Left lung (tissue), 10 donors: ENCODE data around the gene BAG3. TPM values are rescaled to one million over a fixed set of nuclear protein-coding genes. Genes with fewer than 3 reads are reported as not detected.
"Not testable (repeated sequence)": the region's sequence is repeated elsewhere in the genome, so short reads cannot be mapped to it uniquely, and the experiment has no call there.

Experiments used
- ATAC-seq: fragments of 200-7000 bp; cut with Tn5 transposase; one replicate; pipeline ENCODE4 v1.9.1; 2020; ENCODE audit warnings: moderate library complexity
- DNase-seq, 4 donors: peaks; one replicate each; pipeline ENCODE4 v3.0.0-alpha.2; 2013 to 2020
- H3K27ac ChIP-seq, 2 donors: fragments of 200-600 bp; sonication (generic) in 1 of 2; one replicate each; pipeline versions ENCODE4 v1.5.0 to v1.8.0; 2020 to 2021
- H3K27me3 ChIP-seq, 2 donors: fragments of 200-600 bp; sonication (generic) in 1 of 2; one replicate each; pipeline versions ENCODE4 v1.5.0 to v1.8.0; 2020 to 2021
- H3K36me3 ChIP-seq, 2 donors: fragments of 200-600 bp; sonication (generic) in 1 of 2; one replicate each; pipeline versions ENCODE4 v1.5.0 to v1.8.0; 2020 to 2021
- H3K4me1 ChIP-seq, 2 donors: fragments of 200-600 bp; one replicate each; pipeline ENCODE4 v1.8.0; 2021
- H3K4me3 ChIP-seq, 2 donors: fragments of 200-600 bp; sonication (generic) in 1 of 2; one replicate each; pipeline versions ENCODE4 v1.5.0 to v1.8.0; 2020 to 2021; ENCODE audit warnings: mild to moderate bottlenecking in 1 of 2
- H3K9me3 ChIP-seq, 2 donors: fragments of 200-600 bp; sonication (generic) in 1 of 2; one replicate each; pipeline versions ENCODE4 v1.5.0 to v1.8.0; 2020 to 2021
- CTCF ChIP-seq, 2 donors: fragments of 200-600 bp; sonication (generic) in 1 of 2; IDR thresholded peaks; one replicate each; pipeline versions ENCODE4 v1.5.0 to v1.8.0; 2021; ENCODE audit warnings: antibody characterized with exemption in 2 of 2
- intact Hi-C, 2 donors: fragments of 100-400 bp; cut with DNase I; formaldehyde crosslinking; loops; one replicate each; pipeline versions ENCODE4 v1.11.2 to v1.14.2; 2022
- polyA plus RNA-seq, 6 donors: library from polyadenylated mRNA; unstranded; fragments of 120-200 nt; gene quantifications; one replicate each; pipeline ENCODE4 v1.2.1, GENCODE V29; 2013; ENCODE audit not compliant: insufficient read length in 6 of 6
- total RNA-seq, 2 donors: library from RNA; stranded (reverse); fragmentation: NEBNext Ultra II Directional; extraction: Animal tissue kit (Norgen Biotek cat#: 25700); gene quantifications; one replicate each; pipeline ENCODE4 v1.2.1, GENCODE V29; 2021
- donor health status: DM: no; HTN: yes; CAD: no.
- donor health status: DM: no; HTN: no; CAD: no.

BAG3 gene
- total and polyA plus RNA-seq, 8 donors = 15.5 to 49.9 (median 19.6) TPM

GRCh38 chr10:119701861-119702260, 50.7 kb downstream of the BAG3 start:
- Histone ChIP-seq H3K4me3 (no peak overlapping the region), H3K27ac (no peak overlapping the region), H3K27me3 (no peaks in the 10 kb centered on the region), H3K4me1 (peaks cover 0 to 4% of the 10 kb centered on the region in 2 donors), H3K36me3 (no peaks in the 10 kb centered on the region), H3K9me3 (no peaks in the 10 kb centered on the region)
- intact Hi-C loops = no loop called here
- ATAC-seq = no peak
- no peak for TF ChIP-seq CTCF (IDR thresholded peaks at IDR 0.05)
- DNase-seq = no peak

GRCh38 chr10:119702583-119702982, 51.4 kb downstream of the BAG3 start:
- no peaks in the 10 kb centered on the region for H3K9me3 ChIP-seq
- no peak overlapping the region for H3K4me3 ChIP-seq
- no peak for ATAC-seq
- no peak for DNase-seq
- no peak overlapping the region for H3K27ac ChIP-seq
- peaks cover 0 to 4% of the 10 kb centered on the region in 2 donors for H3K4me1 ChIP-seq
- intact Hi-C loops = no loop called here
- H3K36me3 ChIP-seq = no peaks in the 10 kb centered on the region
- TF ChIP-seq CTCF (IDR thresholded peaks at IDR 0.05) = no peak
- no peaks in the 10 kb centered on the region for H3K27me3 ChIP-seq

- intact Hi-C loops = no loop called here
- Histone ChIP-seq H3K9me3 (no peaks in the 10 kb centered on the region), H3K4me3 (no peak overlapping the region), H3K27me3 (no peaks in the 10 kb centered on the region), H3K27ac (no peak overlapping the region), H3K36me3 (no peaks in the 10 kb centered on the region), H3K4me1 (peaks cover 0 to 4% of the 10 kb centered on the region in 2 donors)
- ATAC-seq (no peak), DNase-seq (no peak)
- TF ChIP-seq CTCF (IDR thresholded peaks at IDR 0.05) = no peak
Measured at GRCh38 chr10:119703903-119704508, 52.8 kb downstream of the BAG3 start.

- no peak for TF ChIP-seq CTCF (IDR thresholded peaks at IDR 0.05)
- Histone ChIP-seq H3K9me3 (no peaks in the 10 kb centered on the region), H3K27me3 (no peaks in the 10 kb centered on the region), H3K4me1 (peaks cover 0 to 4% of the 10 kb centered on the region in 2 donors), H3K36me3 (no peaks in the 10 kb centered on the region), H3K27ac (no peak overlapping the region), H3K4me3 (no peak overlapping the region)
- intact Hi-C loops = no loop called here
- no peak for DNase-seq
- ATAC-seq = no peak
Measured at GRCh38 chr10:119705434-119705831, 54.3 kb downstream of the BAG3 start.

- H3K4me3 ChIP-seq = no peak overlapping the region
- ATAC-seq = no peak
- H3K36me3 ChIP-seq = no peaks in the 10 kb centered on the region
- no peak for DNase-seq
- intact Hi-C loops = no loop called here
- no peaks in the 10 kb centered on the region for H3K9me3 ChIP-seq
- no peak for TF ChIP-seq CTCF (IDR thresholded peaks at IDR 0.05)
- H3K4me1 ChIP-seq = peaks cover 0 to 4% of the 10 kb centered on the region in 2 donors
- no peaks in the 10 kb centered on the region for H3K27me3 ChIP-seq
- H3K27ac ChIP-seq = no peak overlapping the region
Measured at GRCh38 chr10:119706521-119707278, 55.5 kb downstream of the BAG3 start.

- DNase-seq, H3K4me1 ChIP-seq, H3K4me3 ChIP-seq, H3K9me3 ChIP-seq, H3K36me3 ChIP-seq, ATAC-seq, intact Hi-C loops, H3K27ac ChIP-seq, H3K27me3 ChIP-seq: not testable (repeated sequence)
Measured at GRCh38 chr10:119707331-119707730, 56.2 kb downstream of the BAG3 start.

GRCh38 chr10:119710935-119711334, 59.8 kb downstream of the BAG3 start:
- ATAC-seq, DNase-seq, H3K4me1 ChIP-seq, H3K4me3 ChIP-seq, H3K36me3 ChIP-seq, H3K27ac ChIP-seq, intact Hi-C loops, H3K9me3 ChIP-seq, H3K27me3 ChIP-seq: not testable (repeated sequence)
